Suprapubic skin (tissue), 4 donors: ENCODE results near the gene INPP4B. TPM values are rescaled to one million over a fixed set of nuclear protein-coding genes. Genes with fewer than 3 reads are reported as not detected.

ENCODE experiments used
- DNase-seq, 2 donors: peaks; one replicate each; pipeline ENCODE4 v3.0.0-alpha.2; 2019; ENCODE audit warnings: low spot score in 2 of 2
- H3K27ac ChIP-seq: fragments of 200-600 bp; sonication (generic); one replicate; pipeline ENCODE4 v1.5.1; 2019
- H3K27me3 ChIP-seq: fragments of 200-600 bp; sonication (generic); one replicate; pipeline ENCODE4 v1.5.1; 2019
- H3K36me3 ChIP-seq: fragments of 200-600 bp; sonication (generic); one replicate; pipeline ENCODE4 v1.5.1; 2019
- H3K4me1 ChIP-seq: fragments of 200-600 bp; sonication (generic); one replicate; pipeline ENCODE4 v1.5.1; 2019
- H3K4me3 ChIP-seq: fragments of 200-600 bp; sonication (generic); one replicate; pipeline ENCODE4 v1.5.1; 2019; ENCODE audit warnings: mild to moderate bottlenecking
- H3K9me3 ChIP-seq: fragments of 200-600 bp; sonication (generic); one replicate; pipeline ENCODE4 v1.5.1; 2019
- EP300 ChIP-seq: sonication (generic); formaldehyde crosslinking; IDR thresholded peaks from one replicate; pipeline ENCODE4 v1.6.1; 2017; ENCODE audit warnings: antibody characterized with exemption
- POLR2A ChIP-seq, 2 donors: fragments of 450-650 bp; IDR thresholded peaks; one replicate each; pipeline ENCODE4 v1.6.1; 2017; ENCODE audit warnings: antibody characterized with exemption in 2 of 2, mild to moderate bottlenecking in 2 of 2, moderate library complexity in 2 of 2
- POLR2AphosphoS5 ChIP-seq, 3 donors: sonication (generic); formaldehyde crosslinking; IDR thresholded peaks; one replicate each; pipeline ENCODE4 v1.6.1; 2017; ENCODE audit warnings: antibody characterized with exemption in 3 of 3
- WGBS: methylation state at CpG from one replicate; pipeline ENCODE4 v1.1.5; 2018; 5-methylcytosine and 5-hydroxymethylcytosine counted together
- total RNA-seq, 4 donors: library from RNA; depleted of rRNA; stranded (reverse); fragments of >200 nt; gene quantifications; one replicate each; pipeline ENCODE4 v1.1.0, GENCODE V29; 2016
- TF ChIP-seq, protein P1 (sequence below), 2 donors: fragments of 200-600 bp in 1 of 2; fragments of 450-650 bp in 1 of 2; sonication (generic) in 1 of 2; IDR thresholded peaks; one replicate each; pipeline ENCODE4 v1.5.1; 2016 to 2019; ENCODE audit warnings: antibody characterized with exemption in 2 of 2, mild to moderate bottlenecking in 1 of 2, moderate library complexity in 1 of 2

INPP4B gene
- total RNA-seq, 4 donors from 2014 or later: 12.4 to 27.4 (median 17.4) TPM

DNA sequence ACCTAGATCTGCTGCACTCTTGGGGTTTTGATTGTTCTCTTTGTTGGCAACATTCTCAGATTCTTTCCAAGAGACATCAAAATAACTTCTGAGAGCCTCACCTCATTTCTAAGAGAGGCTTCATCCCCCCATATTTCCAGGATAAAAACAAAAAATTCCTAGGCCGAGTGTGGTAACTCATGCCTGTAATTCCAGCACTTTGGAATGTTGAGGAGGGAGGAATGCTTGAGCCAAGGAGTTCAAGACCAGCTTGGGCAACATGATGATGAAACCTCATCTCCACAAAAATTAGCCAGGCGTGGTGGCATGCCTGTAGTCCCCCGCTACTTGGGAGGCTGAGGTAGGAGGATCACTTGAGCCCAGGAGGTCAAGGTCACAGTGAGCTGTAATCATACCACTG, 477.0 kb downstream of the INPP4B start:
- Histone ChIP-seq H3K4me3 (no peak overlapping the region), H3K27ac (no peak overlapping the region), H3K27me3 (no peaks in the 10 kb centered on the region), H3K9me3 (no peaks in the 10 kb centered on the region), H3K4me1 (peaks cover 23% of the 10 kb centered on the region), H3K36me3 (no peaks in the 10 kb centered on the region)
- TF ChIP-seq POLR2A (IDR thresholded peaks at IDR 0.05) (no peak), EP300 (no peak), POLR2AphosphoS5 (IDR thresholded peaks at IDR 0.05) (no peak)
- TF ChIP-seq, protein P1, sequence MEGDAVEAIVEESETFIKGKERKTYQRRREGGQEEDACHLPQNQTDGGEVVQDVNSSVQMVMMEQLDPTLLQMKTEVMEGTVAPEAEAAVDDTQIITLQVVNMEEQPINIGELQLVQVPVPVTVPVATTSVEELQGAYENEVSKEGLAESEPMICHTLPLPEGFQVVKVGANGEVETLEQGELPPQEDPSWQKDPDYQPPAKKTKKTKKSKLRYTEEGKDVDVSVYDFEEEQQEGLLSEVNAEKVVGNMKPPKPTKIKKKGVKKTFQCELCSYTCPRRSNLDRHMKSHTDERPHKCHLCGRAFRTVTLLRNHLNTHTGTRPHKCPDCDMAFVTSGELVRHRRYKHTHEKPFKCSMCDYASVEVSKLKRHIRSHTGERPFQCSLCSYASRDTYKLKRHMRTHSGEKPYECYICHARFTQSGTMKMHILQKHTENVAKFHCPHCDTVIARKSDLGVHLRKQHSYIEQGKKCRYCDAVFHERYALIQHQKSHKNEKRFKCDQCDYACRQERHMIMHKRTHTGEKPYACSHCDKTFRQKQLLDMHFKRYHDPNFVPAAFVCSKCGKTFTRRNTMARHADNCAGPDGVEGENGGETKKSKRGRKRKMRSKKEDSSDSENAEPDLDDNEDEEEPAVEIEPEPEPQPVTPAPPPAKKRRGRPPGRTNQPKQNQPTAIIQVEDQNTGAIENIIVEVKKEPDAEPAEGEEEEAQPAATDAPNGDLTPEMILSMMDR (IDR thresholded peaks at IDR 0.05): no peak
- no peak for DNase-seq
- WGBS: 100% methylated on average over 3 of the region's 3 CpGs

DNA sequence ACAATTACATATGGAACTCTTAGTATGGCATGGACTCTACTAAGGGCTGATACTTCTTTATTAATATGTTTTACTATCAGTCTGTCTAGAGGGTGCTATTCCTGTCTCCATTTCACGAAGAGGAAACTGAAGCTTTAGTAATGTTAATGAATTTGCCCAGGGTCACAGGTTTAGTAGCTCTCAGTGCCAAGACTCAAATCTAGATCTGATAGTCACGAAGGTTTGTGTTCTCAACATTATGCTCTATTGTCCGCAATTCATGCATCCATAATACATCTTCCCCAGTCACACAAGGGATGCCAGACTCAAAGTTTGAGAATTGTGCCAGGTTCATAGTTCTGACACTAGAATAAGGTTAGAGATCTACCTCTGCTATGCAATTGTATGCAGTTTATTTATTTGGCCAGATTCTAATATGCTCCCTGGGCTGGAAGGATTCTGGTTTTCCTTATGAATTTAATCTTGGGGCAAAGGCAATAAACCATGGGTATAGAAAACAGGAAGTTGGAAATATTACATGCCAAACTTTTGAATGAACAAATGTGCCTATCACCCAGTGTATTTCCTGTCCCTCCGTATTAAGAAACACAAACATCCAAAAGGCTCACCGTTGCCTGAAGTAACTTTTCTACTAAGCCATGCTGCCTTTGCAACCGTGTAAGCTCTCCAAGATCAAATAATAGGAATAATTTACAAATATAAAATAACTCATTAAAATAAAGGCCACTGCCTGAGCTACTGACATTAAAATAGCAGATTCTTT, 478.5 kb downstream of the INPP4B start:
- no peaks in the 10 kb centered on the region for H3K9me3 ChIP-seq
- H3K27ac ChIP-seq: no peak overlapping the region
- H3K4me1 ChIP-seq: peaks cover 16% of the 10 kb centered on the region
- no peak for DNase-seq
- H3K27me3 ChIP-seq: no peaks in the 10 kb centered on the region
- H3K36me3 ChIP-seq: no peaks in the 10 kb centered on the region
- 32% methylated on average over 6 of the region's 6 CpGs for WGBS
- TF ChIP-seq, protein P1 (IDR thresholded peaks at IDR 0.05): no peak
- TF ChIP-seq POLR2A (IDR thresholded peaks at IDR 0.05) (no peak), POLR2AphosphoS5 (IDR thresholded peaks at IDR 0.05) (no peak), EP300 (no peak)
- H3K4me3 ChIP-seq: no peak overlapping the region

DNA sequence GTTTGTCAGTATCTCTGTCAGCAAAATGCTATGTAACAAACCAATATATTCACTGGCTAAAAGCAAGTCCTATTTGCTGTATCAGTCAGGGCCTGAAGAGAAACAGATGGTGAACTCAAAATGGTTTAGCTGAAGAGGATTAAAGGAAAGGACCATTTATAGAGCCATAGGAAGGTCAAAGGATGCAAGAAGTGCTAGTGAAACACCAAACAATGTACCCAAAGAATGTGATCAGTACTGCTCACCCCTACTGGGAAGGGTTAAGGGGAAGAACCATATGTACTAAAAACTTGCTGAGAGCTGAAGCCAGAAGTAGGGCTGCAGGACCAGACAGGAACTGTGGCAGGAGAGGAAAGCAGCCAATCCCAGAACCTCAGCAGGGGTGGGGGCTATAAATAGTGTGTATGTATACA, 479.3 kb downstream of the INPP4B start:
- H3K27ac ChIP-seq: no peak overlapping the region
- peaks cover 16% of the 10 kb centered on the region for H3K4me1 ChIP-seq
- no peaks in the 10 kb centered on the region for H3K27me3 ChIP-seq
- no peaks in the 10 kb centered on the region for H3K36me3 ChIP-seq
- TF ChIP-seq EP300 (no peak), POLR2AphosphoS5 (IDR thresholded peaks at IDR 0.05) (no peak), POLR2A (IDR thresholded peaks at IDR 0.05) (no peak)
- TF ChIP-seq, protein P1 (IDR thresholded peaks at IDR 0.05): no peak
- no peak for DNase-seq
- no peak overlapping the region for H3K4me3 ChIP-seq
- H3K9me3 ChIP-seq: no peaks in the 10 kb centered on the region

DNA sequence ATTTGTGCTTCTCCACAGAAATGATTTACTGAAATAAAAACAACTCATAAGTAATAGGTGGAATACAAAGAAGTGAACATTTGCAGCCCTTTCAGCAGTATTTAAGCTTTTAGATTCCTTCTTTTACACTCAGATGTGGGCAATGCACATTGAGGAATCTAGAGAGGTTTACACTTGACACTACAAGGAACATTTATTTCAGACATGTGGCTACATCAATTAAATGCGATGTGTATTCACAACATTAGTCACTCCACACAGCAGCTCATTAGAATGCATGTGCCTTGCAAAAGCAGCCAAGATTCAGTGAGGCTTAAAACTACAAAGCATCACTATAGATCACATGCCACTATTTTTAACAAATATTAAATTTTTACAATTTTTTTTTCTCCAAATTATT, 480.7 kb downstream of the INPP4B start:
- Histone ChIP-seq H3K27me3 (no peaks in the 10 kb centered on the region), H3K4me1 (peaks cover 16% of the 10 kb centered on the region)
- 24% methylated on average over 1 of the region's 1 CpG for WGBS

DNA sequence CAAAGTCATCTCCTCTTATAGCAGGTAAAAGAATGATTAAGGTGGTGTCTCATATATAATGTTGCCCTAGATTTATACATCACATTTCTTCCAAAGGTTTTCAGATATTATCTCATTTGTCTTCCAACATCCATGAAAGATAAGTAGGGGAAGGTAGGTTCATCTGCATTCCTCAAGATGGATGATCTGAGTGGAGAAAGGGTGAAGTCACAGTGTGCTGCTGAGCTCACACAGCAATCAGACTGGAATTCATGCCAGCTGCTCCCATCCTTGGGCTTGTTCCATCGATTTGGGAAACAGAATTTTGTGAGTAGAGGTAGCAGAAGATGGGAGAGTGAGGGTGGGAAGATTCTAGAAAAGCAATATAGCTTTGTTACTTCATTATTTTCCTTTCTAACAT, 482.4 kb downstream of the INPP4B start:
- H3K4me3 ChIP-seq: no peak overlapping the region
- no peaks in the 10 kb centered on the region for H3K36me3 ChIP-seq
- H3K27me3 ChIP-seq: no peaks in the 10 kb centered on the region
- no peak overlapping the region for H3K27ac ChIP-seq
- no peak for DNase-seq
- no peak for TF ChIP-seq POLR2AphosphoS5 (IDR thresholded peaks at IDR 0.05)
- no peak for TF ChIP-seq POLR2A (IDR thresholded peaks at IDR 0.05)
- TF ChIP-seq EP300: no peak
- TF ChIP-seq, protein P1 (IDR thresholded peaks at IDR 0.05): no peak
- no peaks in the 10 kb centered on the region for H3K9me3 ChIP-seq
- peaks cover 13% of the 10 kb centered on the region for H3K4me1 ChIP-seq
- 59% methylated on average over 1 of the region's 1 CpG for WGBS

More for the DNA sequence above, 480.7 kb downstream of the INPP4B start:
- H3K4me3 ChIP-seq: no peak overlapping the region
- H3K36me3 ChIP-seq: no peaks in the 10 kb centered on the region
- no peak overlapping the region for H3K27ac ChIP-seq
- no peak for DNase-seq
- H3K9me3 ChIP-seq: no peaks in the 10 kb centered on the region
- TF ChIP-seq, protein P1 (IDR thresholded peaks at IDR 0.05): no peak
- TF ChIP-seq POLR2AphosphoS5 (IDR thresholded peaks at IDR 0.05) (no peak), EP300 (no peak), POLR2A (IDR thresholded peaks at IDR 0.05) (no peak)
